Keratinocyte (primary cell): Measurements from ENCODE around the gene IRF2BP2.

Experiments used
- CTCF ChIP-seq, 3 experiments: IDR thresholded peaks in 1 of 3; conservative IDR thresholded peaks in 1 of 3; optimal IDR thresholded peaks in 1 of 3; 2 replicates in 2 of 3; 3 replicates in 1 of 3; pipeline versions ENCODE3 to v1.5.1; 2011; ENCODE audit warnings: low read length in 3 of 3, mild to moderate bottlenecking in 3 of 3, moderate library complexity in 2 of 3, control low read depth in 1 of 3, inconsistent platforms in 1 of 3; ENCODE audit not compliant: insufficient read depth in 2 of 3; ENCODE audit errors: extremely low read depth in 1 of 3
- EZH2 ChIP-seq: IDR thresholded peaks from one replicate; pipeline ENCODE4 v1.6.1; 2012; ENCODE audit warnings: inconsistent platforms, mild to moderate bottlenecking, low read length, moderate library complexity

GRCh38 chr1:234621657-234622335 is 11.8 kb upstream of the IRF2BP2 start:
- TF ChIP-seq CTCF (optimal IDR thresholded peaks at IDR 0.05 in 1 of 3, IDR thresholded peaks at IDR 0.05 in 1 of 3, conservative IDR thresholded peaks at IDR 0.05 in 1 of 3; ENCODE audit: extremely low read depth in 1 of 3, insufficient read depth in 2 of 3, low read length in 3 of 3) (no peak), EZH2 (no peak)
